A673 (cell line): ENCODE measurements around the gene DENND1A.

Source experiments
- EZH2 ChIP-seq: fragments of 200-600 bp; sonication (generic); IDR thresholded peaks from 2 replicates; pipeline ENCODE4 v1.6.1; 2017; ENCODE audit warnings: borderline replicate concordance, low read depth, mild to moderate bottlenecking, mixed read lengths, antibody characterized with exemption, low read length; ENCODE audit not compliant: poor library complexity, severe bottlenecking
- TF ChIP-seq, protein P1 (sequence below): fragments of 300-800, 200-600 bp; sonication (generic); conservative IDR thresholded peaks from 2 replicates; pipeline ENCODE4 v1.5.1; 2017; ENCODE audit warnings: low read depth, mild to moderate bottlenecking, antibody characterized with exemption, low read length, moderate library complexity, mixed read lengths

- TF ChIP-seq, protein P1, sequence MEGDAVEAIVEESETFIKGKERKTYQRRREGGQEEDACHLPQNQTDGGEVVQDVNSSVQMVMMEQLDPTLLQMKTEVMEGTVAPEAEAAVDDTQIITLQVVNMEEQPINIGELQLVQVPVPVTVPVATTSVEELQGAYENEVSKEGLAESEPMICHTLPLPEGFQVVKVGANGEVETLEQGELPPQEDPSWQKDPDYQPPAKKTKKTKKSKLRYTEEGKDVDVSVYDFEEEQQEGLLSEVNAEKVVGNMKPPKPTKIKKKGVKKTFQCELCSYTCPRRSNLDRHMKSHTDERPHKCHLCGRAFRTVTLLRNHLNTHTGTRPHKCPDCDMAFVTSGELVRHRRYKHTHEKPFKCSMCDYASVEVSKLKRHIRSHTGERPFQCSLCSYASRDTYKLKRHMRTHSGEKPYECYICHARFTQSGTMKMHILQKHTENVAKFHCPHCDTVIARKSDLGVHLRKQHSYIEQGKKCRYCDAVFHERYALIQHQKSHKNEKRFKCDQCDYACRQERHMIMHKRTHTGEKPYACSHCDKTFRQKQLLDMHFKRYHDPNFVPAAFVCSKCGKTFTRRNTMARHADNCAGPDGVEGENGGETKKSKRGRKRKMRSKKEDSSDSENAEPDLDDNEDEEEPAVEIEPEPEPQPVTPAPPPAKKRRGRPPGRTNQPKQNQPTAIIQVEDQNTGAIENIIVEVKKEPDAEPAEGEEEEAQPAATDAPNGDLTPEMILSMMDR: no peak
- TF ChIP-seq EZH2: no peak
Measured at GRCh38 chr9:123392802-123393201, 537.1 kb downstream of the DENND1A start.
